Glutamatergic neuron (in vitro differentiated cells): Measurements from ENCODE around the gene AAGAB. TPM values are rescaled to one million over a fixed set of nuclear protein-coding genes. Genes with fewer than 3 reads are reported as not detected.

ENCODE experiments used
- DNase-seq: peaks from one replicate; pipeline ENCODE4 v3.0.0; 2022
- H3K27ac Mint-ChIP-seq: one replicate; pipeline ENCODE4 v1.8.0; 2020; ENCODE audit warnings: mild to moderate bottlenecking, mixed read lengths, inconsistent platforms; ENCODE audit not compliant: unreplicated experiment
- H3K27me3 Mint-ChIP-seq: one replicate; pipeline ENCODE4 v1.8.0; 2020; ENCODE audit warnings: mild to moderate bottlenecking, moderate library complexity, mixed read lengths, inconsistent platforms; ENCODE audit not compliant: unreplicated experiment
- H3K36me3 Mint-ChIP-seq: one replicate; pipeline ENCODE4 v1.8.0; 2020; ENCODE audit warnings: mild to moderate bottlenecking, mixed read lengths, inconsistent platforms; ENCODE audit not compliant: unreplicated experiment
- H3K4me1 Mint-ChIP-seq: one replicate; pipeline ENCODE4 v1.8.0; 2020; ENCODE audit warnings: mild to moderate bottlenecking, low read depth, mixed read lengths, inconsistent platforms; ENCODE audit not compliant: unreplicated experiment
- H3K4me3 Mint-ChIP-seq: one replicate; pipeline ENCODE4 v1.8.0; 2020; ENCODE audit warnings: mild to moderate bottlenecking, mixed read lengths, inconsistent platforms; ENCODE audit not compliant: unreplicated experiment
- H3K9me3 Mint-ChIP-seq: one replicate; pipeline ENCODE4 v1.8.0; 2020; ENCODE audit warnings: mild to moderate bottlenecking, moderate library complexity, mixed read lengths, inconsistent platforms; ENCODE audit not compliant: unreplicated experiment
- total RNA-seq: library from RNA; stranded (reverse); fragmentation: NEBNext Ultra II Directional; extraction: Animal tissue kit (Norgen Biotek cat#: 25700); gene quantifications from one replicate; pipeline ENCODE4 v1.2.1, GENCODE V29; 2021; ENCODE audit not compliant: unreplicated experiment
- TF ChIP-seq, protein P1 (sequence below): fragments of 200-600 bp; sonication (generic); IDR thresholded peaks from one replicate; pipeline ENCODE4 v1.5.0; 2021; ENCODE audit not compliant: partially characterized antibody, unreplicated experiment

The AAGAB gene
- total RNA-seq, 1 donor from 2014 or later: 39.9 TPM

- Mint-ChIP-seq H3K36me3 (peaks cover 5% of the 10 kb centered on the region), H3K9me3 (no peaks in the 10 kb centered on the region), H3K27me3 (no peaks in the 10 kb centered on the region), H3K4me3 (no peak overlapping the region), H3K4me1 (peaks cover 16% of the 10 kb centered on the region), H3K27ac (no peak overlapping the region)
- DNase-seq: no peak
- TF ChIP-seq, protein P1, sequence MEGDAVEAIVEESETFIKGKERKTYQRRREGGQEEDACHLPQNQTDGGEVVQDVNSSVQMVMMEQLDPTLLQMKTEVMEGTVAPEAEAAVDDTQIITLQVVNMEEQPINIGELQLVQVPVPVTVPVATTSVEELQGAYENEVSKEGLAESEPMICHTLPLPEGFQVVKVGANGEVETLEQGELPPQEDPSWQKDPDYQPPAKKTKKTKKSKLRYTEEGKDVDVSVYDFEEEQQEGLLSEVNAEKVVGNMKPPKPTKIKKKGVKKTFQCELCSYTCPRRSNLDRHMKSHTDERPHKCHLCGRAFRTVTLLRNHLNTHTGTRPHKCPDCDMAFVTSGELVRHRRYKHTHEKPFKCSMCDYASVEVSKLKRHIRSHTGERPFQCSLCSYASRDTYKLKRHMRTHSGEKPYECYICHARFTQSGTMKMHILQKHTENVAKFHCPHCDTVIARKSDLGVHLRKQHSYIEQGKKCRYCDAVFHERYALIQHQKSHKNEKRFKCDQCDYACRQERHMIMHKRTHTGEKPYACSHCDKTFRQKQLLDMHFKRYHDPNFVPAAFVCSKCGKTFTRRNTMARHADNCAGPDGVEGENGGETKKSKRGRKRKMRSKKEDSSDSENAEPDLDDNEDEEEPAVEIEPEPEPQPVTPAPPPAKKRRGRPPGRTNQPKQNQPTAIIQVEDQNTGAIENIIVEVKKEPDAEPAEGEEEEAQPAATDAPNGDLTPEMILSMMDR: no peak
Measured at GRCh38 chr15:67244971-67245478, 9.4 kb downstream of the AAGAB start.

GRCh38 chr15:67242708-67243111 lies 11.8 kb downstream of the AAGAB start:
- TF ChIP-seq, protein P1: no peak
- Mint-ChIP-seq H3K27ac (no peak overlapping the region), H3K36me3 (peaks cover 5% of the 10 kb centered on the region), H3K4me1 (peaks cover 18% of the 10 kb centered on the region), H3K9me3 (no peaks in the 10 kb centered on the region), H3K27me3 (no peaks in the 10 kb centered on the region), H3K4me3 (no peak overlapping the region)
- no peak for DNase-seq

- peak overlapping the region; percentile 12 for H3K27ac Mint-ChIP-seq
- H3K4me3 Mint-ChIP-seq: no peak overlapping the region
- H3K9me3 Mint-ChIP-seq: no peaks in the 10 kb centered on the region
- peaks cover 18% of the 10 kb centered on the region for H3K4me1 Mint-ChIP-seq
- DNase-seq: no peak
- TF ChIP-seq, protein P1: no peak
- peaks cover 5% of the 10 kb centered on the region for H3K36me3 Mint-ChIP-seq
- no peaks in the 10 kb centered on the region for H3K27me3 Mint-ChIP-seq
Measured at GRCh38 chr15:67241132-67241855, 13.2 kb downstream of the AAGAB start.

DNA sequence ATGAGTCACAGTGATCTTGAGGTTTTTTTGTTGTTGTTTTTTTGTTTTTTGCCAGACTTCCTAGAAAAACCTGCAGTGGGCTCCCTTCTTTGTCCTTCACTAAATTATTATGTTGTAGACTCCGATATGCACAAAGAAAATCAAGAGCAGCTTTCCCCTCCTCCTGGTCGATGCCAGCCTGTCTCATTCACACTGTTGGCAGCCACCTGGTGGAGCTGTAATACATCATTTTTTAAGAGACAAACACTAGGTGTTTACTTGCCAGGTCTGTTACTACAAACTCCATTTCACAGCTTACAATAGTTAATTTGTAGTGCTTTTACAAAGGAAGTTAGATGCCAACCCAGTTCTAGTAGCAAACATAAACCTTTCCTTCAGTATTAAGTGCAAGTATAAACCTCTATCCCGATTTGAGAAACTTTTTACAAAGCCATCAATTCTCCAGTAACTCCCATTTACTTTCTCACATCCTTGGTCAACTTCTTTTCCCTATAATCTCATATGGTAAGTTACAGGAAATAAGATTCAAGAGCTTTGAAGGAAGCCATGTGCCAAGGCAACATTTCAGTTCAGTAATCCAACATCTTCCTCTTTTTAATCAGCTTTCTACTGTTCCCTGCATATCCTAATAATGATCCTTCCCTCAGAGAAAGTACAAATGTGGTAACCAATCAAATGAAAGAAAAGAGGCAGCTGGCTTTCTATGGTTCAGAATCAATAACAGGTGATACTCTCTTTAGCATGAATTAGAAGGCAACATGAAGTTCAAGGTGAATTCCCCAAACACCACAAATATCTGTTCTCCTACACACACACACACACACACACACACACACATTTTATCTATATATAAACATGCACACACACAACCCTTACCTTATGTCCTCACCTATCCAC lies 14.0 kb downstream of the AAGAB start:
- Mint-ChIP-seq H3K9me3 (no peaks in the 10 kb centered on the region), H3K27me3 (no peaks in the 10 kb centered on the region), H3K36me3 (no peaks in the 10 kb centered on the region), H3K4me1 (peaks cover 18% of the 10 kb centered on the region), H3K27ac (no peak overlapping the region), H3K4me3 (no peak overlapping the region)
- DNase-seq: no peak
- TF ChIP-seq, protein P1: no peak

- no peaks in the 10 kb centered on the region for H3K36me3 Mint-ChIP-seq
- DNase-seq: no peak
- H3K27ac Mint-ChIP-seq: no peak overlapping the region
- TF ChIP-seq, protein P1: no peak
- H3K4me1 Mint-ChIP-seq: no peaks in the 10 kb centered on the region
- no peak overlapping the region for H3K4me3 Mint-ChIP-seq
- H3K27me3 Mint-ChIP-seq: peaks cover 2% of the 10 kb centered on the region
- H3K9me3 Mint-ChIP-seq: no peaks in the 10 kb centered on the region
Measured at GRCh38 chr15:67232591-67232990, 21.9 kb downstream of the AAGAB start.
